ENCODE data around the gene LRTM2.

LRTM2 gene

DNA sequence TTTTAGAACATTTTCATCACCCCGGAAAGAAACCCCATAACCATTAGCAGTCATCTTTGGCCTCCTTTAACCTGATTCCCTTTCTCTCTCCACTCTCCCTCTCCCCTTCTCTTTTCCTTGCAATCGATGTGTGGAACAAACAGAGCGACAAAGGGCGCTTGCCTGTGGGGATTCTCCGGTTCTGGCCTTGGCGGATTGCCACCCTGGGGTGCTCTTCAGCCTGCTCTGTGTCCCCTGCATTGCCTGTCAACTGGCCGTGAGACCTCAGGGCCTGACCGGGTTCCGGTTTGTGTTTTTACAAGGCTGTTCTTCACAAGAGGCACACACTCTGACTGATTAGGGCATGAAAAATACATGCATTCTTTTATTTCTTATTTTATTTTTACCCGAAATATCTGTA is 27.8 kb downstream of the LRTM2 start:
- H3K27ac ChIP-seq = no peak overlapping the region

GRCh38 chr12:1848745-1849144 is 28.4 kb downstream of the LRTM2 start:
- H3K27ac ChIP-seq = no peak overlapping the region

More for the DNA sequence above, 27.8 kb downstream of the LRTM2 start:
- TF ChIP-seq, protein P1, sequence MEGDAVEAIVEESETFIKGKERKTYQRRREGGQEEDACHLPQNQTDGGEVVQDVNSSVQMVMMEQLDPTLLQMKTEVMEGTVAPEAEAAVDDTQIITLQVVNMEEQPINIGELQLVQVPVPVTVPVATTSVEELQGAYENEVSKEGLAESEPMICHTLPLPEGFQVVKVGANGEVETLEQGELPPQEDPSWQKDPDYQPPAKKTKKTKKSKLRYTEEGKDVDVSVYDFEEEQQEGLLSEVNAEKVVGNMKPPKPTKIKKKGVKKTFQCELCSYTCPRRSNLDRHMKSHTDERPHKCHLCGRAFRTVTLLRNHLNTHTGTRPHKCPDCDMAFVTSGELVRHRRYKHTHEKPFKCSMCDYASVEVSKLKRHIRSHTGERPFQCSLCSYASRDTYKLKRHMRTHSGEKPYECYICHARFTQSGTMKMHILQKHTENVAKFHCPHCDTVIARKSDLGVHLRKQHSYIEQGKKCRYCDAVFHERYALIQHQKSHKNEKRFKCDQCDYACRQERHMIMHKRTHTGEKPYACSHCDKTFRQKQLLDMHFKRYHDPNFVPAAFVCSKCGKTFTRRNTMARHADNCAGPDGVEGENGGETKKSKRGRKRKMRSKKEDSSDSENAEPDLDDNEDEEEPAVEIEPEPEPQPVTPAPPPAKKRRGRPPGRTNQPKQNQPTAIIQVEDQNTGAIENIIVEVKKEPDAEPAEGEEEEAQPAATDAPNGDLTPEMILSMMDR (conservative IDR thresholded peaks at IDR 0.05) = no peak

GRCh38 chr12:1851151-1851701 is 30.9 kb downstream of the LRTM2 start:
- TF ChIP-seq, protein P1 (conservative IDR thresholded peaks at IDR 0.05) = no peak
- H3K27ac ChIP-seq = no peak overlapping the region

More at GRCh38 chr12:1848745-1849144, 28.4 kb downstream of the LRTM2 start:
- TF ChIP-seq, protein P1 (conservative IDR thresholded peaks at IDR 0.05) = no peak

DNA sequence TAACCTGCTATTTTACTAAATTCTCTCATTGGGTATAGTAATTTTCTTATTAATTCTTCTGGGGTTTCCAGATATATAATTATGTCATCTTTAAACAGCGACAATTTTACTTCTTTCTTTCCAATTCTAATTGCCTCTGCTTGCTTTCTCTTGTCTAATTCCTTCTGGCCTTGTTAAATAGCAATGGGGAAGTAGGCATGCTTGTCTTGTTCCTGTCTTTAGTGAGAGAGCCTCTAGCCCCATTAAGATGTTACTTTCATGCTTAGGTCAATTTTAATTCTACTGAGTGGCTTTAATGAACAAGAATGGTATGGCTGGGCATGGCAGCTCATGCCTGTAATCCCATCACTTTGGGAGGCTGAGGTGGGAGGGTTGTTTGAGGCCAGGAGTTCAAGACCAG is 31.7 kb downstream of the LRTM2 start:
- TF ChIP-seq, protein P1 (conservative IDR thresholded peaks at IDR 0.05) = no peak
- no peak overlapping the region for H3K27ac ChIP-seq

GRCh38 chr12:1853716-1854115 is 33.4 kb downstream of the LRTM2 start:
- no peak overlapping the region for H3K27ac ChIP-seq
- TF ChIP-seq, protein P1 (conservative IDR thresholded peaks at IDR 0.05) = no peak

GRCh38 chr12:1855241-1855640 is 34.9 kb downstream of the LRTM2 start:
- no peak overlapping the region for H3K27ac ChIP-seq
- TF ChIP-seq, protein P1 (conservative IDR thresholded peaks at IDR 0.05) = no peak

DNA sequence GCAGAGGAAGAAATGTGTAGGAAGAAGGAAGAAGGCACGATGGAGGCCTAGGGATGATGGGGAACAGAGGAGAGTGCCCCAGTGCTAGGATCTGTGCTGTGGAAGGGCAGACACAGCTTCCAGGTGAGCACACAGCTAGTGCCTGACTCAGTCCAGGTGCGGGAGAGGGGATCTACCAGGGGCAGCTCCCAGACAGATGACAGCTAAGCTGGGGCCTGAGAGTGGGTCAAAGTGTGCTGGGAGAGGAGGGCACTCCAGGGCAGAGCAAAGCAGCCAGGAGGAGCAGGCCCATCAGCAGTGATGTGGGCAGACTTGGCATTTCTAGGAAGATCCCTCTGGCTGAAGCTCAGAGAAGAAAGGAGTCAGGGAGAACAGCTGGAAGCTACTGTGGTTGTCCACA is 36.7 kb downstream of the LRTM2 start:
- H3K27ac ChIP-seq = no peak overlapping the region
- TF ChIP-seq, protein P1 (conservative IDR thresholded peaks at IDR 0.05) = no peak

All from VCaP (cell line).